Measurements from ENCODE around the gene HGF. TPM values are rescaled to one million over a fixed set of nuclear protein-coding genes. Genes with fewer than 3 reads are reported as not detected.

Gene HGF
- total RNA-seq, 2 experiments from 2014 or later = not detected

GRCh38 chr7:81707966-81708365, 61.9 kb downstream of the HGF start:
- DNase-seq (no peak), ATAC-seq (ENCODE audit: poor library complexity) (no peak)
- no peaks in the 10 kb centered on the region for H3K9me3 Mint-ChIP-seq
- H3K4me3 Mint-ChIP-seq = no peak overlapping the region
- Histone ChIP-seq H3K9me3 (ENCODE audit: control insufficient read depth in 1 of 2, insufficient read depth in 1 of 2, low read length in 2 of 2) (peaks cover 0 to under 1% of the 10 kb centered on the region in 2 experiments), H3K27ac (ENCODE audit: low read depth in 1 of 2, low read length in 2 of 2) (no peak overlapping the region), H3K4me1 (ENCODE audit: insufficient read depth, low read length) (no peaks in the 10 kb centered on the region), H3K4me3 (ENCODE audit: low read length) (no peak overlapping the region), H3K36me3 (ENCODE audit: insufficient read depth, low read length) (no peaks in the 10 kb centered on the region), H3K27me3 (ENCODE audit: control insufficient read depth in 1 of 2, insufficient read depth in 2 of 2, low read length in 2 of 2) (no peaks in the 10 kb centered on the region)
- H3K4me1 Mint-ChIP-seq (ENCODE audit: low read depth) = no peaks in the 10 kb centered on the region
- TF ChIP-seq CTCF (IDR thresholded peaks at IDR 0.05) = no peak
- H3K36me3 Mint-ChIP-seq (ENCODE audit: low read depth) = no peaks in the 10 kb centered on the region
- no peaks in the 10 kb centered on the region for H3K27me3 Mint-ChIP-seq
- intact Hi-C loops (cut with DNase I, micrococcal nuclease) = no loop called here
- ChIA-PET CTCF (no interaction called here), POLR2A (no interaction called here)
- H3K27ac Mint-ChIP-seq = no peak overlapping the region

GRCh38 chr7:81707196-81707595, 62.7 kb downstream of the HGF start:
- H3K4me3 ChIP-seq (ENCODE audit: low read length) = no peak overlapping the region
- Mint-ChIP-seq H3K27ac (no peak overlapping the region), H3K27me3 (no peaks in the 10 kb centered on the region), H3K36me3 (ENCODE audit: low read depth) (no peaks in the 10 kb centered on the region), H3K4me3 (no peak overlapping the region), H3K9me3 (no peaks in the 10 kb centered on the region), H3K4me1 (ENCODE audit: low read depth) (no peaks in the 10 kb centered on the region)
- H3K36me3 ChIP-seq (ENCODE audit: insufficient read depth, low read length) = no peaks in the 10 kb centered on the region
- POLR2A ChIA-PET = no interaction called here
- TF ChIP-seq CTCF (IDR thresholded peaks at IDR 0.05) = no peak
- CTCF ChIA-PET = no interaction called here
- H3K27me3 ChIP-seq (ENCODE audit: control insufficient read depth in 1 of 2, insufficient read depth in 2 of 2, low read length in 2 of 2) = no peaks in the 10 kb centered on the region
- no peaks in the 10 kb centered on the region for H3K9me3 ChIP-seq (ENCODE audit: control insufficient read depth in 1 of 2, insufficient read depth in 1 of 2, low read length in 2 of 2)
- no peak overlapping the region for H3K27ac ChIP-seq (ENCODE audit: low read depth in 1 of 2, low read length in 2 of 2)
- ATAC-seq (ENCODE audit: poor library complexity) = no peak
- DNase-seq = no peak
- intact Hi-C loops (cut with DNase I, micrococcal nuclease) = no loop called here
- no peaks in the 10 kb centered on the region for H3K4me1 ChIP-seq (ENCODE audit: insufficient read depth, low read length)

- Mint-ChIP-seq H3K27me3 (no peaks in the 10 kb centered on the region), H3K4me1 (ENCODE audit: low read depth) (no peaks in the 10 kb centered on the region), H3K27ac (no peak overlapping the region), H3K4me3 (no peak overlapping the region), H3K9me3 (no peaks in the 10 kb centered on the region), H3K36me3 (ENCODE audit: low read depth) (no peaks in the 10 kb centered on the region)
- no peaks in the 10 kb centered on the region for H3K4me1 ChIP-seq (ENCODE audit: insufficient read depth, low read length)
- ATAC-seq (ENCODE audit: poor library complexity) (no peak), DNase-seq (no peak)
- H3K27ac ChIP-seq (ENCODE audit: low read depth in 1 of 2, low read length in 2 of 2) = no peak overlapping the region
- no peaks in the 10 kb centered on the region for H3K9me3 ChIP-seq (ENCODE audit: control insufficient read depth in 1 of 2, insufficient read depth in 1 of 2, low read length in 2 of 2)
- POLR2A ChIA-PET = no interaction called here
- CTCF ChIA-PET = no interaction called here
- H3K27me3 ChIP-seq (ENCODE audit: control insufficient read depth in 1 of 2, insufficient read depth in 2 of 2, low read length in 2 of 2) = no peaks in the 10 kb centered on the region
- H3K36me3 ChIP-seq (ENCODE audit: insufficient read depth, low read length) = no peaks in the 10 kb centered on the region
- intact Hi-C loops (cut with DNase I, micrococcal nuclease) = no loop called here
- H3K4me3 ChIP-seq (ENCODE audit: low read length) = no peak overlapping the region
- TF ChIP-seq CTCF (IDR thresholded peaks at IDR 0.05) = no peak
Observed at GRCh38 chr7:81705206-81705605, 64.6 kb downstream of the HGF start.
